Activated T-helper 1 cell treated with Interleukin-2 at 50 U/mL for 16 hours (primary cell): ENCODE measurements around the gene ABCG2.
"Not testable (repeated sequence)": the region's sequence is repeated elsewhere in the genome, so short reads cannot be mapped to it uniquely, and the experiment has no call there.

Experiments
- DNase-seq: peaks from one replicate; pipeline ENCODE4 v3.0.0-alpha.2; 2020; ENCODE audit warnings: low read depth

Gene ABCG2

GRCh38 chr4:88112856-88113255 is 45.6 kb downstream of the ABCG2 start:
- no peak for DNase-seq

GRCh38 chr4:88110826-88111225 is 47.6 kb downstream of the ABCG2 start:
- no peak for DNase-seq

- DNase-seq, result no peak
Measured at GRCh38 chr4:88109123-88109881, 49.1 kb downstream of the ABCG2 start.

- no peak for DNase-seq
Measured at GRCh38 chr4:88108747-88109122, 49.7 kb downstream of the ABCG2 start.

- DNase-seq, result not testable (repeated sequence)
Measured at GRCh38 chr4:88108108-88108465, 50.4 kb downstream of the ABCG2 start.

- DNase-seq, result no peak
Measured at GRCh38 chr4:88107406-88108107, 50.9 kb downstream of the ABCG2 start.

- DNase-seq, result no peak
Measured at GRCh38 chr4:88106205-88106604, 52.2 kb downstream of the ABCG2 start.

- DNase-seq, result no peak
Measured at GRCh38 chr4:88104902-88105610, 53.4 kb downstream of the ABCG2 start.

GRCh38 chr4:88102026-88102425 is 56.4 kb downstream of the ABCG2 start:
- no peak for DNase-seq

GRCh38 chr4:88101165-88101564 is 57.3 kb downstream of the ABCG2 start:
- DNase-seq, result no peak

- no peak for DNase-seq
Measured at GRCh38 chr4:88098993-88099752, 59.3 kb downstream of the ABCG2 start.

- no peak for DNase-seq
Measured at GRCh38 chr4:88097781-88098180, 60.7 kb downstream of the ABCG2 start.

GRCh38 chr4:88097301-88097700 is 61.1 kb downstream of the ABCG2 start:
- DNase-seq, result no peak

- no peak for DNase-seq
Measured at GRCh38 chr4:88093874-88094273, 64.6 kb downstream of the ABCG2 start.

GRCh38 chr4:88091378-88091777 is 67.1 kb downstream of the ABCG2 start:
- DNase-seq, result no peak

GRCh38 chr4:88090898-88091297 is 67.5 kb downstream of the ABCG2 start:
- no peak for DNase-seq

- DNase-seq, result no peak
Measured at GRCh38 chr4:88087004-88087403, 71.4 kb downstream of the ABCG2 start.

- DNase-seq, result no peak
Measured at GRCh38 chr4:88080626-88081025, 77.8 kb downstream of the ABCG2 start.

GRCh38 chr4:88078579-88078978 is 79.9 kb downstream of the ABCG2 start:
- no peak for DNase-seq

GRCh38 chr4:88077911-88078524 is 80.4 kb downstream of the ABCG2 start:
- no peak for DNase-seq

- DNase-seq, result no peak
Measured at GRCh38 chr4:88075336-88075735, 83.1 kb downstream of the ABCG2 start.

GRCh38 chr4:88070031-88070430 is 88.4 kb downstream of the ABCG2 start:
- DNase-seq, result no peak
